Panc1 (cell line): ENCODE measurements around the gene NR2E3. TPM values are rescaled to one million over a fixed set of nuclear protein-coding genes. Genes with fewer than 3 reads are reported as not detected.

Experiments used
- ATAC-seq: fragments of 200-7000 bp; cut with Tn5 transposase; 2 replicates; pipeline ENCODE4 v1.9.1; 2020; ENCODE audit warnings: mild to moderate bottlenecking, moderate library complexity
- BruUV-seq: library from RNA; stranded (reverse); fragments of 400-500 nt; replicated peaks from 2 replicates; lab custom pipeline; 2021; lab: Mats Ljungman, UMichigan
- CTCF ChIA-PET: fragments of 300-600 bp; sonication (Branson Sonifier 250); formaldehyde crosslinking; loops from one replicate; lab custom pipeline; 2022; ENCODE audit warnings: antibody characterized with exemption; lab: Charles Lee
- POLR2A ChIA-PET: fragments of 300-600 bp; sonication (Branson Sonifier 250); formaldehyde crosslinking; loops from one replicate; lab custom pipeline; 2022; ENCODE audit warnings: antibody characterized with exemption; lab: Charles Lee
- DNase-seq: peaks from one replicate; pipeline ENCODE4 v3.0.0-alpha.2; 2010; ENCODE audit warnings: low read depth, low spot score
- H3K27ac ChIP-seq: 2 replicates; pipeline ENCODE4 v1.5.1; 2011; ENCODE audit warnings: mild to moderate bottlenecking, low read length, inconsistent platforms
- H3K27me3 ChIP-seq: fragments of 200-500 bp; sonication (Bioruptor generic); 2 replicates; pipeline ENCODE4 v1.6.0; 2014; ENCODE audit warnings: low read length, inconsistent platforms; ENCODE audit not compliant: control insufficient read depth, insufficient read depth
- H3K36me3 ChIP-seq: fragments of 200-500 bp; sonication (Bioruptor generic); 2 replicates; pipeline ENCODE4 v1.5.1; 2014; ENCODE audit warnings: inconsistent platforms, mild to moderate bottlenecking, low read length, moderate library complexity; ENCODE audit not compliant: control insufficient read depth, insufficient read depth
- H3K4me1 ChIP-seq: 2 replicates; pipeline ENCODE4 v1.5.1; 2011; ENCODE audit warnings: inconsistent platforms, mild to moderate bottlenecking, low read length, moderate library complexity; ENCODE audit not compliant: control insufficient read depth, insufficient read depth
- H3K4me3 ChIP-seq, 2 experiments: 2 replicates each; pipeline ENCODE4 v1.5.1; 2011 to 2012; ENCODE audit warnings: low read depth in 2 of 2, low read length in 2 of 2, mild to moderate bottlenecking in 2 of 2, inconsistent platforms in 1 of 2, moderate library complexity in 1 of 2
- H3K9me3 ChIP-seq: fragments of 200-500 bp; sonication (Bioruptor generic); 2 replicates; pipeline ENCODE4 v1.5.1; 2014; ENCODE audit warnings: low read depth, mild to moderate bottlenecking, inconsistent platforms, low read length, moderate library complexity; ENCODE audit not compliant: control insufficient read depth, insufficient read depth
- POLR2AphosphoS5 ChIP-seq: IDR thresholded peaks from 2 replicates; pipeline ENCODE4 v1.6.1; 2012; ENCODE audit warnings: mild to moderate bottlenecking, low read depth, low read length, moderate library complexity
- SIN3A ChIP-seq: IDR thresholded peaks from 2 replicates; pipeline ENCODE4 v1.6.1; 2012; ENCODE audit warnings: low read depth, mild to moderate bottlenecking, low read length, moderate library complexity, borderline replicate concordance; ENCODE audit not compliant: insufficient read depth
- TCF7L2 ChIP-seq: IDR thresholded peaks from 2 replicates; pipeline ENCODE4 v1.6.1; 2011; ENCODE audit warnings: mild to moderate bottlenecking, low read depth, low read length, inconsistent platforms
- in situ Hi-C: cut with HindIII; loops from 2 replicates; pipeline ENCODE4 v1.10.0; 2016; ENCODE audit warnings: low sequenced_read_pairs, low pct_unique_long_range_greater_than_20kb
- intact Hi-C: fragments of 100-400 bp; cut with micrococcal nuclease; formaldehyde crosslinking; loops from one replicate; pipeline ENCODE4 v1.10.0; 2022; ENCODE audit not compliant: unreplicated experiment
- total RNA-seq: library from RNA; stranded (reverse); gene quantifications from one replicate; pipeline ENCODE4 v1.2.1, GENCODE V29; 2021; ENCODE audit not compliant: unreplicated experiment
- TF ChIP-seq, protein P1 (sequence below): fragments of 450-650 bp; IDR thresholded peaks from 2 replicates; pipeline ENCODE4 v1.5.1; 2017; ENCODE audit warnings: mild to moderate bottlenecking
- TF ChIP-seq, protein P2 (sequence below), 2 experiments: IDR thresholded peaks; 2 replicates each; pipeline ENCODE4 v1.6.1; 2011 to 2012; ENCODE audit warnings: low read depth in 2 of 2, control low read depth in 1 of 2, low read length in 1 of 2, mild to moderate bottlenecking in 1 of 2, moderate library complexity in 1 of 2; ENCODE audit not compliant: insufficient read depth in 1 of 2

Gene NR2E3
- total RNA-seq, 1 experiment from 2014 or later, result 0.98 TPM

DNA sequence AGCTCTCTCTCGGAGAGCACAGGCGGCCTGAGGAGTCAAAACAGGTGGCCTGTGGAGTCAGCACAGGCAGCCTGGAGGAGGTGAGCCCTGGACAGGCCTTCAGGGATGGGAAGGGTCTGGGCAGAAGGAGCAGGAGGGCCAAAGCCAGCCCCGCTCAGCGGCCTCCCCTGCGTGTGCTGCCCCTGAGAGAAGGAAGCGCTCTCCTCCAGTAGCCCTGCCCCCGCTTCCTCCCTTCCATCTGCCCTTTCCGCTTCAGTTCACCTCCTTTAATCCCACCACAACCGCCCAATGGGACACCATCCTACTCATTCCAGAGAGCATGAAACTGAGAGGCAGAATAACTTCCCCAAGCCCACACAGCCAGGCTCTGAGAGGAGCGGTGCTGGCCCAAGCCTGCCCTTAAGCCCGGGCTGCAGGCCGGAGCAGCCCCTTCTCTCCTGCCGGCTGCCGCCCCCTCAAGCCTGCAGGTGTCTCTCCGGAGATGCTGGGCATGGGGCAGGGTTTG lies 3.2 kb upstream of the NR2E3 start:
- BruUV-seq, result no TSS peak
- Histone ChIP-seq H3K4me1 (peaks cover 18% of the 10 kb centered on the region), H3K27me3 (no peaks in the 10 kb centered on the region), H3K36me3 (no peaks in the 10 kb centered on the region), H3K4me3 (no peak overlapping the region), H3K27ac (no peak overlapping the region), H3K9me3 (no peaks in the 10 kb centered on the region)
- no peak for ATAC-seq
- DNase-seq, result no peak
- intact Hi-C loops (no loop called here), in situ Hi-C loops (no loop called here)
- POLR2A ChIA-PET, result no interaction called here
- TF ChIP-seq POLR2AphosphoS5 (no peak), SIN3A (no peak), TCF7L2 (no peak)
- TF ChIP-seq, protein P1, sequence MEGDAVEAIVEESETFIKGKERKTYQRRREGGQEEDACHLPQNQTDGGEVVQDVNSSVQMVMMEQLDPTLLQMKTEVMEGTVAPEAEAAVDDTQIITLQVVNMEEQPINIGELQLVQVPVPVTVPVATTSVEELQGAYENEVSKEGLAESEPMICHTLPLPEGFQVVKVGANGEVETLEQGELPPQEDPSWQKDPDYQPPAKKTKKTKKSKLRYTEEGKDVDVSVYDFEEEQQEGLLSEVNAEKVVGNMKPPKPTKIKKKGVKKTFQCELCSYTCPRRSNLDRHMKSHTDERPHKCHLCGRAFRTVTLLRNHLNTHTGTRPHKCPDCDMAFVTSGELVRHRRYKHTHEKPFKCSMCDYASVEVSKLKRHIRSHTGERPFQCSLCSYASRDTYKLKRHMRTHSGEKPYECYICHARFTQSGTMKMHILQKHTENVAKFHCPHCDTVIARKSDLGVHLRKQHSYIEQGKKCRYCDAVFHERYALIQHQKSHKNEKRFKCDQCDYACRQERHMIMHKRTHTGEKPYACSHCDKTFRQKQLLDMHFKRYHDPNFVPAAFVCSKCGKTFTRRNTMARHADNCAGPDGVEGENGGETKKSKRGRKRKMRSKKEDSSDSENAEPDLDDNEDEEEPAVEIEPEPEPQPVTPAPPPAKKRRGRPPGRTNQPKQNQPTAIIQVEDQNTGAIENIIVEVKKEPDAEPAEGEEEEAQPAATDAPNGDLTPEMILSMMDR, result no peak
- TF ChIP-seq, protein P2, sequence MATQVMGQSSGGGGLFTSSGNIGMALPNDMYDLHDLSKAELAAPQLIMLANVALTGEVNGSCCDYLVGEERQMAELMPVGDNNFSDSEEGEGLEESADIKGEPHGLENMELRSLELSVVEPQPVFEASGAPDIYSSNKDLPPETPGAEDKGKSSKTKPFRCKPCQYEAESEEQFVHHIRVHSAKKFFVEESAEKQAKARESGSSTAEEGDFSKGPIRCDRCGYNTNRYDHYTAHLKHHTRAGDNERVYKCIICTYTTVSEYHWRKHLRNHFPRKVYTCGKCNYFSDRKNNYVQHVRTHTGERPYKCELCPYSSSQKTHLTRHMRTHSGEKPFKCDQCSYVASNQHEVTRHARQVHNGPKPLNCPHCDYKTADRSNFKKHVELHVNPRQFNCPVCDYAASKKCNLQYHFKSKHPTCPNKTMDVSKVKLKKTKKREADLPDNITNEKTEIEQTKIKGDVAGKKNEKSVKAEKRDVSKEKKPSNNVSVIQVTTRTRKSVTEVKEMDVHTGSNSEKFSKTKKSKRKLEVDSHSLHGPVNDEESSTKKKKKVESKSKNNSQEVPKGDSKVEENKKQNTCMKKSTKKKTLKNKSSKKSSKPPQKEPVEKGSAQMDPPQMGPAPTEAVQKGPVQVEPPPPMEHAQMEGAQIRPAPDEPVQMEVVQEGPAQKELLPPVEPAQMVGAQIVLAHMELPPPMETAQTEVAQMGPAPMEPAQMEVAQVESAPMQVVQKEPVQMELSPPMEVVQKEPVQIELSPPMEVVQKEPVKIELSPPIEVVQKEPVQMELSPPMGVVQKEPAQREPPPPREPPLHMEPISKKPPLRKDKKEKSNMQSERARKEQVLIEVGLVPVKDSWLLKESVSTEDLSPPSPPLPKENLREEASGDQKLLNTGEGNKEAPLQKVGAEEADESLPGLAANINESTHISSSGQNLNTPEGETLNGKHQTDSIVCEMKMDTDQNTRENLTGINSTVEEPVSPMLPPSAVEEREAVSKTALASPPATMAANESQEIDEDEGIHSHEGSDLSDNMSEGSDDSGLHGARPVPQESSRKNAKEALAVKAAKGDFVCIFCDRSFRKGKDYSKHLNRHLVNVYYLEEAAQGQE (IDR thresholded peaks at IDR 0.05; ENCODE audit: insufficient read depth in 1 of 2, low read depth in 2 of 2, low read length in 1 of 2), result no peak
- CTCF ChIA-PET, result no interaction called here

DNA sequence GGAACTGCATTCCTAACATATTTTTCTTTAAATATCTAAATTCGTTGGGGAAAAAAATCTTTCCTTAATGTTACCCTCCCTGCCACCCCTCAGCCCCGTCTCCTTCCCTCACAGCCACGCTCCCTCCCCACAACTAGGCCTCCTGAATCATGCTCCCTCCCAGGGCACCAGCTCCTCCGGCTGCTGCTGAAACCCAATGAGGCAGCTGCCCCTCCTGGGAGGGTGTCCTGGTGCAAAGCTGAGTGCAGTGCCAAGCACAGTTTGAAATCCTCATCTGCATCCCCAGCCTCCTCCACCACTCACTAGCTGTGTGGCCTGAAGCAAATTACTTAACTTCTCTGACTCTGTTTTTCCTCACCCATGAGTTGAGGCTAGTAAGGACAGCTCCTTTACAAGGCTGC lies 2.7 kb upstream of the NR2E3 start:
- CTCF ChIA-PET, result no interaction called here
- ATAC-seq (no peak), DNase-seq (no peak)
- H3K9me3 ChIP-seq, result no peaks in the 10 kb centered on the region
- no peaks in the 10 kb centered on the region for H3K27me3 ChIP-seq
- H3K4me3 ChIP-seq, result no peak overlapping the region
- in situ Hi-C loops (no loop called here), intact Hi-C loops (no loop called here)
- no TSS peak for BruUV-seq
- H3K36me3 ChIP-seq, result no peaks in the 10 kb centered on the region
- H3K4me1 ChIP-seq, result peaks cover 18% of the 10 kb centered on the region
- POLR2A ChIA-PET, result interaction anchor here (0.6 kb wide), 1 partner anchor 50 kb away, joined by 3 read pairs; no protein-coding TSS in a partner anchor
- TF ChIP-seq, protein P1, result no peak
- TF ChIP-seq, protein P2 (IDR thresholded peaks at IDR 0.05; ENCODE audit: insufficient read depth in 1 of 2, low read depth in 2 of 2, low read length in 1 of 2), result no peak
- TF ChIP-seq SIN3A (no peak), TCF7L2 (no peak), POLR2AphosphoS5 (no peak)
- no peak overlapping the region for H3K27ac ChIP-seq
